DND-41 (cell line): Measurements from ENCODE around the gene TMEM178B.

Experiments used
- EZH2 ChIP-seq: IDR thresholded peaks from 3 replicates; pipeline ENCODE4 v1.6.1; 2012; ENCODE audit warnings: borderline replicate concordance, low read depth, mild to moderate bottlenecking, moderate library complexity, low read length, inconsistent platforms; ENCODE audit not compliant: severe bottlenecking
- TF ChIP-seq, protein P1 (sequence below): IDR thresholded peaks from 2 replicates; pipeline ENCODE4 v1.5.1; 2012; ENCODE audit warnings: borderline replicate concordance, low read length, moderate library complexity, mild to moderate bottlenecking; ENCODE audit not compliant: poor library complexity, severe bottlenecking; ENCODE audit errors: extremely low read depth

DNA sequence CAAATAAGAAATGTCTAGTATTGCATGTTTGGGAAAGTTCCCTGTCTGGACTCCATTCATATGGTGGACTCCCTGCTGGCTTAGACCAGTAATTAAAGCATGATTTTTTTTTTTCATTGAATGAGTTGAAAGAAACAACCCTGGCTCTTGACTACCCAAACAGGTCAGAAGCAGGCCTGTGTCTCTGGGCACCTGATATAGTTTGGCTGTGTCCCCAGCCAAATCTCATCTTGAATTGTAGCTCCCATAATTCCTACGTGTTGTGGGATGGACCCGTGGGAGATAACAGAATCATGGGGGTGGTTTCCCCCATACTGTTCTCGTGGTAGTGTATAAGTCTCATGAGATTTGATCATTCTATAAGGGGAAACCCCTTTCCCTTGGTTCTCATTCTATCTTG, 206.2 kb downstream of the TMEM178B start:
- TF ChIP-seq EZH2: no peak
- TF ChIP-seq, protein P1, sequence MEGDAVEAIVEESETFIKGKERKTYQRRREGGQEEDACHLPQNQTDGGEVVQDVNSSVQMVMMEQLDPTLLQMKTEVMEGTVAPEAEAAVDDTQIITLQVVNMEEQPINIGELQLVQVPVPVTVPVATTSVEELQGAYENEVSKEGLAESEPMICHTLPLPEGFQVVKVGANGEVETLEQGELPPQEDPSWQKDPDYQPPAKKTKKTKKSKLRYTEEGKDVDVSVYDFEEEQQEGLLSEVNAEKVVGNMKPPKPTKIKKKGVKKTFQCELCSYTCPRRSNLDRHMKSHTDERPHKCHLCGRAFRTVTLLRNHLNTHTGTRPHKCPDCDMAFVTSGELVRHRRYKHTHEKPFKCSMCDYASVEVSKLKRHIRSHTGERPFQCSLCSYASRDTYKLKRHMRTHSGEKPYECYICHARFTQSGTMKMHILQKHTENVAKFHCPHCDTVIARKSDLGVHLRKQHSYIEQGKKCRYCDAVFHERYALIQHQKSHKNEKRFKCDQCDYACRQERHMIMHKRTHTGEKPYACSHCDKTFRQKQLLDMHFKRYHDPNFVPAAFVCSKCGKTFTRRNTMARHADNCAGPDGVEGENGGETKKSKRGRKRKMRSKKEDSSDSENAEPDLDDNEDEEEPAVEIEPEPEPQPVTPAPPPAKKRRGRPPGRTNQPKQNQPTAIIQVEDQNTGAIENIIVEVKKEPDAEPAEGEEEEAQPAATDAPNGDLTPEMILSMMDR: no peak
